ENCODE data around the gene KRT83.

Gene KRT83

DNA sequence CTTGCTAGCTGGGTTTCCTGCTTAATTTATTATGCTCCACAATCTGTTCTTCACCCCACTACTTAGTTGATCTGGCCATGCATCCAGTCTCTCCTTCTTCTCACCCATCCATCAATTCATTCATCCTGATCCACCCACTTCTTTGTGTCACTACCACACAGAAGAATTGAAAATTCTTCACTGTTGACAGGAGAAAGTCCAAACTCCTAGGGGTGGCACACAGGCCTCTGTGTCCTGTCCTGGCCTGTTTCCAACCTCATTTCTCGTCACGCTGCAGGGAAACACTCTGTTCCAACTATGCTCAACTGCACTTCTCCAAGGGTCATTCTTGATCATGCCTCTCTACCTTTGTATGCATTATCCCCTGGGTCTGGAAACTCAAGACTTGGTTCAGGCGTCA lies 10.6 kb upstream of the KRT83 start:
- no peak overlapping the region for H3K18ac ChIP-seq (ENCODE audit: low read length)
- H2AFZ ChIP-seq (ENCODE audit: low read length) = no peak overlapping the region
- no peak overlapping the region for H3K4me3 ChIP-seq (ENCODE audit: low read length in 2 of 2)
- H3K79me1 ChIP-seq (ENCODE audit: low read depth, low read length) = no peaks in the 10 kb centered on the region
- no peak overlapping the region for H3K4ac ChIP-seq (ENCODE audit: low read length)
- H4K91ac ChIP-seq (ENCODE audit: low read depth, low read length, poor library complexity) = no peak overlapping the region
- no peak overlapping the region for H2BK15ac ChIP-seq (ENCODE audit: low read length)
- H3K4me2 ChIP-seq (ENCODE audit: insufficient read depth, low read length, poor library complexity, severe bottlenecking) = no peak overlapping the region
- H3K36me3 ChIP-seq (replicated peaks in 1 of 2; ENCODE audit: control insufficient read depth in 2 of 2, insufficient read depth in 2 of 2, low read length in 2 of 2) = no peaks in the 10 kb centered on the region
- no CpG with 5 or more reads among the region's 3 CpGs for WGBS, 2 donors (ENCODE audit: extremely low coverage in 2 of 2, insufficient read length in 2 of 2, insufficient replicate concordance in 1 of 2)
- H3K14ac ChIP-seq (ENCODE audit: low read length) = no peak overlapping the region
- no peak for DNase-seq (ENCODE audit: low spot score)
- no peaks in the 10 kb centered on the region for H3K27me3 ChIP-seq (ENCODE audit: control insufficient read depth in 3 of 3, insufficient read depth in 3 of 3, low read depth in 1 of 3, low read length in 3 of 3)
- no peak overlapping the region for H2BK120ac ChIP-seq (ENCODE audit: low read depth, low read length)
- H4K8ac ChIP-seq (ENCODE audit: low read depth, low read length) = no peak overlapping the region
- no peak overlapping the region for H3K9ac ChIP-seq (ENCODE audit: low read depth, low read length, poor library complexity)
- H3K4me1 ChIP-seq (ENCODE audit: control insufficient read depth in 2 of 2, insufficient read depth in 1 of 2, low read depth in 1 of 2, low read length in 2 of 2) = no peaks in the 10 kb centered on the region
- no peak overlapping the region for H2BK12ac ChIP-seq (ENCODE audit: low read length)
- no peak overlapping the region for H2BK5ac ChIP-seq (ENCODE audit: low read length)
- H2AK5ac ChIP-seq (ENCODE audit: low read depth, low read length) = no peak overlapping the region
- H3K9me3 ChIP-seq (replicated peaks in 1 of 2; ENCODE audit: control insufficient read depth in 2 of 2, insufficient read depth in 1 of 2, low read depth in 1 of 2, low read length in 2 of 2) = peaks cover 0 to 3% of the 10 kb centered on the region in 2 donors
- H3K23ac ChIP-seq (ENCODE audit: low read depth, low read length, poor library complexity) = no peak overlapping the region
- no peak overlapping the region for H3K27ac ChIP-seq (replicated peaks; ENCODE audit: low read length)

DNA sequence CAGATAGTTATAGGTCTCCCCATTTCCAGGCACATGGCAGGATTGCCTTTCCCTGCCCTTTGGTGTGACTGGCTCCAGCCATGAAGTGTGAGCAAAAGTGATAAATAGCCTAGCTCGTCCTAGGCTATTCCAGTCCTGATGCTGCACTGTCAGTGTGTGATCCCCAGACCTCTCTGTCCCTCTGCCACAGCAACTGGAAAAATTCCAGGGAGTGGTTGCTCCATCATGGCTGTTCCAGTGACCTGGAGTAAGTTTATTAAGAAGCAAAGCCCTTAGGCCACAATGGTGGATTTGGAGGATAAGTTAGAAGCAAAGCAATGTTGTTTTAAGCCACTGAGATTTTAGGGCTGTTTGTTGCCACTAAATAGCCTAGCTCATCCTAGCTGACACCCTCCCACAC lies 9.8 kb upstream of the KRT83 start:
- no peak overlapping the region for H3K4ac ChIP-seq (ENCODE audit: low read length)
- H3K27me3 ChIP-seq (ENCODE audit: control insufficient read depth in 3 of 3, insufficient read depth in 3 of 3, low read depth in 1 of 3, low read length in 3 of 3) = no peaks in the 10 kb centered on the region
- H3K4me2 ChIP-seq (ENCODE audit: insufficient read depth, low read length, poor library complexity, severe bottlenecking) = no peak overlapping the region
- H4K8ac ChIP-seq (ENCODE audit: low read depth, low read length) = no peak overlapping the region
- no peaks in the 10 kb centered on the region for H3K4me1 ChIP-seq (ENCODE audit: control insufficient read depth in 2 of 2, insufficient read depth in 1 of 2, low read depth in 1 of 2, low read length in 2 of 2)
- H3K4me3 ChIP-seq (ENCODE audit: low read length in 2 of 2) = no peak overlapping the region
- H3K9ac ChIP-seq (ENCODE audit: low read depth, low read length, poor library complexity) = no peak overlapping the region
- H2AFZ ChIP-seq (ENCODE audit: low read length) = no peak overlapping the region
- peaks cover 0 to 3% of the 10 kb centered on the region in 2 donors for H3K9me3 ChIP-seq (replicated peaks in 1 of 2; ENCODE audit: control insufficient read depth in 2 of 2, insufficient read depth in 1 of 2, low read depth in 1 of 2, low read length in 2 of 2)
- H2BK15ac ChIP-seq (ENCODE audit: low read length) = no peak overlapping the region
- H3K23ac ChIP-seq (ENCODE audit: low read depth, low read length, poor library complexity) = no peak overlapping the region
- H3K14ac ChIP-seq (ENCODE audit: low read length) = no peak overlapping the region
- no peak for DNase-seq (ENCODE audit: low spot score)
- H3K18ac ChIP-seq (ENCODE audit: low read length) = no peak overlapping the region
- H3K27ac ChIP-seq (replicated peaks; ENCODE audit: low read length) = no peak overlapping the region
- no peaks in the 10 kb centered on the region for H3K79me1 ChIP-seq (ENCODE audit: low read depth, low read length)
- no peak overlapping the region for H2BK120ac ChIP-seq (ENCODE audit: low read depth, low read length)
- no peak overlapping the region for H2BK5ac ChIP-seq (ENCODE audit: low read length)
- no peaks in the 10 kb centered on the region for H3K36me3 ChIP-seq (replicated peaks in 1 of 2; ENCODE audit: control insufficient read depth in 2 of 2, insufficient read depth in 2 of 2, low read length in 2 of 2)
- no peak overlapping the region for H2AK5ac ChIP-seq (ENCODE audit: low read depth, low read length)
- WGBS, 2 donors (ENCODE audit: extremely low coverage in 2 of 2, insufficient read length in 2 of 2, insufficient replicate concordance in 1 of 2) = no CpG with 5 or more reads among the region's 1 CpG
- no peak overlapping the region for H4K91ac ChIP-seq (ENCODE audit: low read depth, low read length, poor library complexity)
- H2BK12ac ChIP-seq (ENCODE audit: low read length) = no peak overlapping the region

DNA sequence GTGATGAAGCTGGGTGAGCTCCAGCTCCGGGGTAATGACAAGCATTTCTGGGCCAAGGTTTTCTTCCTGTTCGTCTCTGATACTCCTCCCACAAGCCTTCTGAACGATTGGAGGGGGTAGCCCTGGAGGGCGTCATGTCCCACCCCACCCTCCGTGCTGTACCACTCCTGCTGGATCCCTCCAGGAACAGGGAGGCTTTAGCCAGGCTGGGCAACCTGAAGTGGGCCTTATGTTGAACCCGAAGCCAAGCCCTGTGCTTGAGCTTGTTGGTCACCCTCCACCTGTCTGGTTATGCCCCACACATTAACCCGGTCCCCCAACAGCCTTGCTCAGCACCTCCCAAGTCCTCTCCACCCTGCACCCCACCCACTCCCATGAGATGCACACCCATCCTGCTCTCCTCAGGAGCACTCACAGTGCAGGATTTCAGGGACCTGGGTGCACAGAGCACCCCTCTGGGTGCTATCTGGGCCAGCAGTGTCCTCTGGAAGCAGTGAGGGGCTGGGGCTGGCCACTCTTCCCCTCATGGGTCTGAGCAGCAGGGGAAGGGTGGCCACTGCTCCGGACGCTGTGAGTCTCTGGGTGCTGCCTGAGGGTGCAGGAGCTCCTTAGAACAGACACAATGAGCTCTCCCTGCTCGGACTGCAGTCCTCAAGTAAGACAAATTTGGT lies 6.8 kb upstream of the KRT83 start:
- Histone ChIP-seq H3K4ac (ENCODE audit: low read length) (no peak overlapping the region), H3K9ac (ENCODE audit: low read depth, low read length, poor library complexity) (peak overlapping the region; percentile 47), H2BK5ac (ENCODE audit: low read length) (no peak overlapping the region), H3K27me3 (ENCODE audit: control insufficient read depth in 3 of 3, insufficient read depth in 3 of 3, low read depth in 1 of 3, low read length in 3 of 3) (peaks cover 0 to 7% (median 0%) of the 10 kb centered on the region in 3 experiments), H3K4me1 (ENCODE audit: control insufficient read depth in 2 of 2, insufficient read depth in 1 of 2, low read depth in 1 of 2, low read length in 2 of 2) (peaks cover 0 to 2% of the 10 kb centered on the region in 2 donors), H4K91ac (ENCODE audit: low read depth, low read length, poor library complexity) (no peak overlapping the region), H3K23ac (ENCODE audit: low read depth, low read length, poor library complexity) (peak overlapping the region; percentile 19), H3K18ac (ENCODE audit: low read length) (peak overlapping the region; percentile 30), H3K79me1 (ENCODE audit: low read depth, low read length) (no peaks in the 10 kb centered on the region), H2AK5ac (ENCODE audit: low read depth, low read length) (no peak overlapping the region), H3K36me3 (replicated peaks in 1 of 2; ENCODE audit: control insufficient read depth in 2 of 2, insufficient read depth in 2 of 2, low read length in 2 of 2) (no peaks in the 10 kb centered on the region), H2BK120ac (ENCODE audit: low read depth, low read length) (no peak overlapping the region), H3K4me3 (ENCODE audit: low read length in 2 of 2) (no peak overlapping the region), H2BK12ac (ENCODE audit: low read length) (no peak overlapping the region), H3K27ac (replicated peaks; ENCODE audit: low read length) (no peak overlapping the region), H4K8ac (ENCODE audit: low read depth, low read length) (no peak overlapping the region), H2BK15ac (ENCODE audit: low read length) (no peak overlapping the region), H3K14ac (ENCODE audit: low read length) (no peak overlapping the region), H3K4me2 (ENCODE audit: insufficient read depth, low read length, poor library complexity, severe bottlenecking) (no peak overlapping the region), H2AFZ (ENCODE audit: low read length) (no peak overlapping the region), H3K9me3 (replicated peaks in 1 of 2; ENCODE audit: control insufficient read depth in 2 of 2, insufficient read depth in 1 of 2, low read depth in 1 of 2, low read length in 2 of 2) (no peaks in the 10 kb centered on the region)
- DNase-seq (ENCODE audit: low spot score) = no peak
- WGBS, 2 donors (ENCODE audit: extremely low coverage in 2 of 2, insufficient read length in 2 of 2, insufficient replicate concordance in 1 of 2) = no CpG with 5 or more reads among the region's 10 CpGs

DNA sequence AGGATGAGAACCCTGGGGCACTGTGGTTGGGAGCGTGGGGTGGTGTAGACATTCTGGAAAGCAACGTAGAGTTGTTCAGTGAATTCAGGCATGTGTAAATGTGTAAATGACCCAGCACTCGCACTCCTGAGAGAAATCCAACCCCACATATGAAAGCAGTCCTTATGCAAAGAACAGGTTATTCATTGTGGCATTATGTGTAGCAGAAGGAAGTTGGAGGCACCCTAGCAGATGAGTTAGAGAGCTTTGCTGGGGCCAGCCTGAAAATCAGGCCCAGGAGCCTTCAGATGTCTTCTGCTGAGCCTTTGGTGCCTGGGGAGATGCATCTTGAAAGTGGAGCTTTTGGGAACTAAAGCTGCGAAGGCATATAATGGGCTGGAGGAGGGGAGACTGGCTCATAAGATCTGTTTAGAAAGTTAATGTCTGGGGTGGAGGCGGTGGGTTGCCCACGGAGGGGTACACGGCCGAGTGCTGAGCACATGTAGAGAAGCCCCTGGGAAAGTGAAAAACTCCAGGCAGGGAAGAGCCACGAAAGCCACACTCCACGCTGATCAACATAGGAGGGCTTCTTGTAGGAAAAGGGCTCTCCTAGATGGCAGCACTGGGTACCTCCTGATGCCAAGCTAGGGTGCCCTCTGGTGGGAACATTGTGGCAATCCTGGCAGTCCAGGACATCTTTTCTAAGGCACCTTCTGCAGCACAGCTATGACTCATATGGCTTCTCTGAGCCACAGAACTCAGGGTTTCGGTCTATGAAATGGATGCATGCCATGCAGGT lies 6.0 kb upstream of the KRT83 start:
- Histone ChIP-seq H2AK5ac (ENCODE audit: low read depth, low read length) (no peak overlapping the region), H2BK12ac (ENCODE audit: low read length) (no peak overlapping the region), H3K9ac (ENCODE audit: low read depth, low read length, poor library complexity) (no peak overlapping the region), H2AFZ (ENCODE audit: low read length) (no peak overlapping the region), H3K4me1 (ENCODE audit: control insufficient read depth in 2 of 2, insufficient read depth in 1 of 2, low read depth in 1 of 2, low read length in 2 of 2) (peaks cover 0 to 2% of the 10 kb centered on the region in 2 donors), H3K9me3 (replicated peaks in 1 of 2; ENCODE audit: control insufficient read depth in 2 of 2, insufficient read depth in 1 of 2, low read depth in 1 of 2, low read length in 2 of 2) (no peaks in the 10 kb centered on the region), H4K8ac (ENCODE audit: low read depth, low read length) (no peak overlapping the region), H3K4me2 (ENCODE audit: insufficient read depth, low read length, poor library complexity, severe bottlenecking) (no peak overlapping the region), H3K27me3 (ENCODE audit: control insufficient read depth in 3 of 3, insufficient read depth in 3 of 3, low read depth in 1 of 3, low read length in 3 of 3) (peaks cover 0 to 7% (median 0%) of the 10 kb centered on the region in 3 experiments), H2BK15ac (ENCODE audit: low read length) (no peak overlapping the region), H3K79me1 (ENCODE audit: low read depth, low read length) (no peaks in the 10 kb centered on the region), H2BK120ac (ENCODE audit: low read depth, low read length) (no peak overlapping the region), H3K27ac (replicated peaks; ENCODE audit: low read length) (no peak overlapping the region), H3K4me3 (ENCODE audit: low read length in 2 of 2) (no peak overlapping the region), H3K14ac (ENCODE audit: low read length) (no peak overlapping the region), H3K23ac (ENCODE audit: low read depth, low read length, poor library complexity) (no peak overlapping the region), H4K91ac (ENCODE audit: low read depth, low read length, poor library complexity) (no peak overlapping the region), H3K36me3 (replicated peaks in 1 of 2; ENCODE audit: control insufficient read depth in 2 of 2, insufficient read depth in 2 of 2, low read length in 2 of 2) (no peaks in the 10 kb centered on the region), H2BK5ac (ENCODE audit: low read length) (no peak overlapping the region), H3K4ac (ENCODE audit: low read length) (no peak overlapping the region), H3K18ac (ENCODE audit: low read length) (no peak overlapping the region)
- DNase-seq (ENCODE audit: low spot score) = peak; percentile 46
- WGBS, 2 donors (ENCODE audit: extremely low coverage in 2 of 2, insufficient read length in 2 of 2, insufficient replicate concordance in 1 of 2) = no CpG with 5 or more reads among the region's 11 CpGs
